ENCODE measurements around the gene NOS1AP.

Gene NOS1AP

DNA sequence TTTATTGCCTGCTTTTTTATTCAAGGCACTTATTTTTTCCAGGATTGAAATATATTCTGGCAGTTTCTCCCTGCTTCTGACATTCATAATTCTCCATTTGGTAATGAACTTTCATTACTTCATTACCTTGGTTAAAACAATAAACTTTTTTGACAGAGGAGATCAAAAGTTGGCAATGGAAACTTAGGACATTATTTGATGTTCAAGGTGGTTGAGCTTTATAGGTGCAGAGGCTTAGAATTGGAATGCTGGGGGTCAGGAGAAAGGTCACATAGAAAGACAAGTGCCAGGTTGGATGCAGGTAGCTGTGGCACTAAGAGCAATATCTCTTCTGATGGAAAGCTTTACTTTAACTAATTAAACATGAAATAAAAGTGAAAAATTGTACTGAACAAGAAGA lies 154.8 kb downstream of the NOS1AP start:
- Histone ChIP-seq H3K9me3 (ENCODE audit: low read length) (no peaks in the 10 kb centered on the region), H3K79me2 (ENCODE audit: insufficient read depth, low read length) (no peaks in the 10 kb centered on the region), H3K9me2 (ENCODE audit: low read depth, low read length) (no peaks in the 10 kb centered on the region), H3K27ac (ENCODE audit: low read depth, low read length, poor library complexity, severe bottlenecking) (no peak overlapping the region), H2AFZ (ENCODE audit: low read length) (no peak overlapping the region), H3F3A (ENCODE audit: insufficient read depth, low read length) (no peaks in the 10 kb centered on the region), H3K4me2 (ENCODE audit: low read length) (no peak overlapping the region), H3K4me1 (ENCODE audit: insufficient read depth, low read length, severe bottlenecking) (no peaks in the 10 kb centered on the region), H3K4me3 (ENCODE audit: low read depth, low read length, poor library complexity, severe bottlenecking) (no peak overlapping the region), H4K20me1 (ENCODE audit: insufficient read depth, low read length) (no peaks in the 10 kb centered on the region), H3K36me3 (ENCODE audit: insufficient read depth, low read length) (no peaks in the 10 kb centered on the region), H3K9ac (ENCODE audit: low read length) (no peak overlapping the region), H3K27me3 (ENCODE audit: insufficient read depth, low read length) (no peaks in the 10 kb centered on the region)
- TF ChIP-seq, protein P1, sequence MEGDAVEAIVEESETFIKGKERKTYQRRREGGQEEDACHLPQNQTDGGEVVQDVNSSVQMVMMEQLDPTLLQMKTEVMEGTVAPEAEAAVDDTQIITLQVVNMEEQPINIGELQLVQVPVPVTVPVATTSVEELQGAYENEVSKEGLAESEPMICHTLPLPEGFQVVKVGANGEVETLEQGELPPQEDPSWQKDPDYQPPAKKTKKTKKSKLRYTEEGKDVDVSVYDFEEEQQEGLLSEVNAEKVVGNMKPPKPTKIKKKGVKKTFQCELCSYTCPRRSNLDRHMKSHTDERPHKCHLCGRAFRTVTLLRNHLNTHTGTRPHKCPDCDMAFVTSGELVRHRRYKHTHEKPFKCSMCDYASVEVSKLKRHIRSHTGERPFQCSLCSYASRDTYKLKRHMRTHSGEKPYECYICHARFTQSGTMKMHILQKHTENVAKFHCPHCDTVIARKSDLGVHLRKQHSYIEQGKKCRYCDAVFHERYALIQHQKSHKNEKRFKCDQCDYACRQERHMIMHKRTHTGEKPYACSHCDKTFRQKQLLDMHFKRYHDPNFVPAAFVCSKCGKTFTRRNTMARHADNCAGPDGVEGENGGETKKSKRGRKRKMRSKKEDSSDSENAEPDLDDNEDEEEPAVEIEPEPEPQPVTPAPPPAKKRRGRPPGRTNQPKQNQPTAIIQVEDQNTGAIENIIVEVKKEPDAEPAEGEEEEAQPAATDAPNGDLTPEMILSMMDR (IDR thresholded peaks at IDR 0.05; ENCODE audit: low read length) = no peak
- TF ChIP-seq EZH2 (IDR thresholded peaks at IDR 0.05; ENCODE audit: borderline replicate concordance, low read length) = no peak

DNA sequence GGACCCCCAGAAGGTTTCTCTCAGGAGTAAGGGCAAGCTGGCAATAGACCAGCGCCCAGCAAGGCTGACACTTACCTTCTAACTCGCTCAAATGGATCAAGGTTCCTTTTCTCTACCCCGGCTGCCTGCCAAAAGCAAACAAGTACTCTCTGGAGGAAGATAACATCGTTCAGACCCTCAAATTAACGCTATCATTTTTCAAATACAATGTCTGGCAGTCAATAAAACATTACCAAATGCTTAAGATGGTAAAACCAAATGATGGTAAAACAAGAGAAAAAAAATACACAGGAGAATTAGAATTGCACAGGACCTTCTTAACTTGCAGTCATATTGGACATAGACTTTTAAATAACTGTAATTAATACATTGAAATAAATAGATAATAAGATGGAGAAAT lies 159.1 kb downstream of the NOS1AP start:
- TF ChIP-seq, protein P1 (IDR thresholded peaks at IDR 0.05; ENCODE audit: low read length) = no peak
- no peak for TF ChIP-seq EZH2 (IDR thresholded peaks at IDR 0.05; ENCODE audit: borderline replicate concordance, low read length)
- Histone ChIP-seq H3K4me3 (ENCODE audit: low read depth, low read length, poor library complexity, severe bottlenecking) (no peak overlapping the region), H3K27ac (ENCODE audit: low read depth, low read length, poor library complexity, severe bottlenecking) (no peak overlapping the region), H3K4me1 (ENCODE audit: insufficient read depth, low read length, severe bottlenecking) (no peaks in the 10 kb centered on the region), H3F3A (ENCODE audit: insufficient read depth, low read length) (no peaks in the 10 kb centered on the region), H3K9me2 (ENCODE audit: low read depth, low read length) (no peaks in the 10 kb centered on the region), H3K79me2 (ENCODE audit: insufficient read depth, low read length) (no peaks in the 10 kb centered on the region), H3K27me3 (ENCODE audit: insufficient read depth, low read length) (no peaks in the 10 kb centered on the region), H3K9me3 (ENCODE audit: low read length) (no peaks in the 10 kb centered on the region), H4K20me1 (ENCODE audit: insufficient read depth, low read length) (no peaks in the 10 kb centered on the region), H2AFZ (ENCODE audit: low read length) (no peak overlapping the region), H3K9ac (ENCODE audit: low read length) (no peak overlapping the region), H3K4me2 (ENCODE audit: low read length) (no peak overlapping the region), H3K36me3 (ENCODE audit: insufficient read depth, low read length) (no peaks in the 10 kb centered on the region)

DNA sequence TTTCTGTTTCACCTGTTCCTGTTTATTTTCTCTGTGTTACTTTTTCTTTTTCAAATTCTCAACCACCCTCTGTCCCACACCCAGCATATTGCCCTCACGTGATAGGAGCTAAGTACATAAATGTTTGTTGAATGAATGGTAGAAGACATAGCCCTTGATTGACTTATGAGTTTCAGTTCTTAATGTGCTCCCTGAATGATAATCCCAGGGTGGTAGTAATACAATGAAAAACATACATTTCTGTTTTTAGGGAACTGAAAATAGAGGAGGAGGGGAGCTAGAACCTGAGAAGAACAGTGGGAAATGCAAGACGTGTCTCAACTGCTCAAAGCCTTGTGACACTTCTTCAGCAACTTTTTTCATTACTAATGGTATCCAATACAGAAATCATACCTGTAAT lies 160.1 kb downstream of the NOS1AP start:
- no peaks in the 10 kb centered on the region for H3K79me2 ChIP-seq (ENCODE audit: insufficient read depth, low read length)
- H4K20me1 ChIP-seq (ENCODE audit: insufficient read depth, low read length) = no peaks in the 10 kb centered on the region
- H3K9me2 ChIP-seq (ENCODE audit: low read depth, low read length) = no peaks in the 10 kb centered on the region
- no peak overlapping the region for H2AFZ ChIP-seq (ENCODE audit: low read length)
- no peak overlapping the region for H3K27ac ChIP-seq (ENCODE audit: low read depth, low read length, poor library complexity, severe bottlenecking)
- TF ChIP-seq, protein P1 (IDR thresholded peaks at IDR 0.05; ENCODE audit: low read length) = no peak
- TF ChIP-seq EZH2 (IDR thresholded peaks at IDR 0.05; ENCODE audit: borderline replicate concordance, low read length) = no peak
- no peaks in the 10 kb centered on the region for H3F3A ChIP-seq (ENCODE audit: insufficient read depth, low read length)
- no peaks in the 10 kb centered on the region for H3K4me1 ChIP-seq (ENCODE audit: insufficient read depth, low read length, severe bottlenecking)
- no peaks in the 10 kb centered on the region for H3K27me3 ChIP-seq (ENCODE audit: insufficient read depth, low read length)
- no peak overlapping the region for H3K4me2 ChIP-seq (ENCODE audit: low read length)
- no peak overlapping the region for H3K9ac ChIP-seq (ENCODE audit: low read length)
- H3K9me3 ChIP-seq (ENCODE audit: low read length) = no peaks in the 10 kb centered on the region
- H3K36me3 ChIP-seq (ENCODE audit: insufficient read depth, low read length) = no peaks in the 10 kb centered on the region
- no peak overlapping the region for H3K4me3 ChIP-seq (ENCODE audit: low read depth, low read length, poor library complexity, severe bottlenecking)

Data from OCI-LY1 (cell line).